Heart left ventricle (tissue), 13 donors: ENCODE results near the gene FBXO46.

Experiments
- POLR2A ChIP-seq, 2 donors: fragments of 450-650 bp; IDR thresholded peaks; one replicate each; pipeline ENCODE4 v1.6.1; 2017; ENCODE audit warnings: antibody characterized with exemption in 2 of 2, mild to moderate bottlenecking in 2 of 2, moderate library complexity in 2 of 2
- TF ChIP-seq, protein P1 (sequence below), 12 donors: fragments of 200-600 bp; sonication (generic) in 4 of 12; IDR thresholded peaks; one replicate each; pipeline versions ENCODE4 v1.5.0 to v1.8.0; 2018 to 2022; ENCODE audit warnings: antibody characterized with exemption in 12 of 12, mild to moderate bottlenecking in 5 of 12
- donor health status: ischemic (EF 13 %, LVEDD 7.1; RV severe dilation, severe dysfunction).
- donor health status: DM: no; HTN: yes; CAD: no.
- donor health status: DM: no; HTN: no; CAD: no.
- donor health status: ischemic (EF 25% LVEDD 6.9; RV normal size, moderate dysfunction).
- donor health status: ischemic (EF 25% LVEDD 5.7; RV mildly dilated, moderate dysfunction).
- donor health status: ischemic (EF 35%, LVEDD 5.7; RV mildly dilated, moderate dysfunction).
- donor health status: nonischemic (EF 11% LVEDD 7.7; RV severe dilation, severe dysfunction).
- donor health status: DM: yes; HTN: yes; CAD: no.
- donor health status: PGD.
- donor health status: ischemic (EF 29% LVEDD 5.4; RV normal size, mild dysfunction).
- donor health status: nonischemic (EF 23%, LVEDD 6.1; RV moderate dilation, normal function).

DNA sequence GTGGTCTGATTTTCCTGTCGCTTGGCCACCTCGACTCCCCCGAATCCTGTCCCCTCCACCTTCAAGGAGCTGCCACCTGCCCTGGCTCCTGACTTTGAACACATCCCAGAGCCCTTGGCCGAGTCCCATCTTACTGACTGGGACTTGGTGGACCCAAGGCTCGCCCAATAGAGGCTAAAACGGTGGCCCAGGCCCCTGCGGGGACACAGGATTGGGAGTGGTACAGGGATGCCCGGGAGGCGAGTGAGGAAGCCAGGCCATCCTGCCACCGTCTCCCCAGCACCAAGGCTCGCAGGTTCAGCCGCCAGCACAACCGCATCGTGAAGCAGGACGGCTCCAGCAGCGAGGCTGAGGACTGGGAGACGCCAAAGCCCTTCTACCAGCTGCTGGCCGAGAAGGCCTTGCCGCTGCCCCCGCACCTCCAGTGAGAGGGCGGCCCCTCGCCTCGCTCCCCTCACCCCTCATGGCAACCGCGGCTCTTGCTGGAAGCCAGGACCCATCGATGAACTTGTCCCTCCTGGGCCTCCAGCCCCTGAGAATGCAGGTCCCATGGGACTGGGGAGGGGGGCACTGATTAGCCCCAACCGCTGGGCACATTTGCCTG, 33.1 kb upstream of the FBXO46 start:
- TF ChIP-seq, protein P1, sequence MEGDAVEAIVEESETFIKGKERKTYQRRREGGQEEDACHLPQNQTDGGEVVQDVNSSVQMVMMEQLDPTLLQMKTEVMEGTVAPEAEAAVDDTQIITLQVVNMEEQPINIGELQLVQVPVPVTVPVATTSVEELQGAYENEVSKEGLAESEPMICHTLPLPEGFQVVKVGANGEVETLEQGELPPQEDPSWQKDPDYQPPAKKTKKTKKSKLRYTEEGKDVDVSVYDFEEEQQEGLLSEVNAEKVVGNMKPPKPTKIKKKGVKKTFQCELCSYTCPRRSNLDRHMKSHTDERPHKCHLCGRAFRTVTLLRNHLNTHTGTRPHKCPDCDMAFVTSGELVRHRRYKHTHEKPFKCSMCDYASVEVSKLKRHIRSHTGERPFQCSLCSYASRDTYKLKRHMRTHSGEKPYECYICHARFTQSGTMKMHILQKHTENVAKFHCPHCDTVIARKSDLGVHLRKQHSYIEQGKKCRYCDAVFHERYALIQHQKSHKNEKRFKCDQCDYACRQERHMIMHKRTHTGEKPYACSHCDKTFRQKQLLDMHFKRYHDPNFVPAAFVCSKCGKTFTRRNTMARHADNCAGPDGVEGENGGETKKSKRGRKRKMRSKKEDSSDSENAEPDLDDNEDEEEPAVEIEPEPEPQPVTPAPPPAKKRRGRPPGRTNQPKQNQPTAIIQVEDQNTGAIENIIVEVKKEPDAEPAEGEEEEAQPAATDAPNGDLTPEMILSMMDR (IDR thresholded peaks at IDR 0.05) = no peak
- TF ChIP-seq POLR2A (IDR thresholded peaks at IDR 0.05) = no peak
